Measurements from ENCODE around the gene PDLIM7.
"Not testable (repeated sequence)": the region's sequence is repeated elsewhere in the genome, so short reads cannot be mapped to it uniquely, and the experiment has no call there.

Gene PDLIM7

GRCh38 chr5:177490311-177490991 lies 7.0 kb downstream of the PDLIM7 start:
- DNase-seq: no peak

- no peak for DNase-seq
Measured at GRCh38 chr5:177489119-177489716, 8.2 kb downstream of the PDLIM7 start.

GRCh38 chr5:177487975-177488374 lies 9.4 kb downstream of the PDLIM7 start:
- no peak for DNase-seq

DNA sequence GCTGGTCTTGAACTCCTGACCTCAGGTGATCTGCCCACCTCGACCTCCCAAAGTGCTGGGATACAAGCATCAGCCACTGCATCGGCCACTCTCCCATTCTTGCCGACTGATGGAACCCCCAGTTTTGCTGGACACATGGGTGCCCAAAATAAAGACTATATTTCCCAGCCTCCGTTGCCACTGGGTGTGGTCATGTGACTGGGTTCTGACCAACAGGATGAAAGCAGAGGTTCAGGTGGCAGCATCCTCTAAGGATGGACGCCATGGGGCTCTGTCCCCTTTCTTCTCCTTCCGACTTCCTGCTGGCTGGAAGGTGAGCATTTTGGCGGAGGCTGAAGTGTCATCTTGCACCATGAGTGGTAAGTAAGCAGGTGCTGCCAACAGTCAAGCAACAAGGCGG lies 10.3 kb downstream of the PDLIM7 start:
- DNase-seq: no peak

GRCh38 chr5:177486256-177486655 lies 11.1 kb downstream of the PDLIM7 start:
- no peak for DNase-seq

DNA sequence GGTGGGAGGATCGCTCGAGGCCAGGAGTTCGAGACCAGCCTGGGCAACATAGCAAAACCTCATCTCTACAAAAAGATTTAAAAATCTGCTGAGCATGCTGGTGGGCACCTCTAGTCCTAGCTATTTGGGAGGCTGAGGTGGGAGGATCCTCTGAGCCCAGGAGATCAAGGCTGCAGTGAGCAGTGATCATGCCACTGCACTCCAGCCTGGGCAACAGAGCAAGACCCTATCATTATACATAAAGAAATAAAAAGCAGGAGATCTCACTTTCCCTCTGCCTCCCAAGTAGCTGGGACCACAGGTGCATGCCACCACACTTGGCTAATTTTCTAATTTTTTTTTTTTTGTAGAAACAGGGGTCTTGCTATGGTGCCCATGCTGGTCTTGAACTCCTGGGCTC lies 11.7 kb downstream of the PDLIM7 start:
- not testable (repeated sequence) for DNase-seq

DNA sequence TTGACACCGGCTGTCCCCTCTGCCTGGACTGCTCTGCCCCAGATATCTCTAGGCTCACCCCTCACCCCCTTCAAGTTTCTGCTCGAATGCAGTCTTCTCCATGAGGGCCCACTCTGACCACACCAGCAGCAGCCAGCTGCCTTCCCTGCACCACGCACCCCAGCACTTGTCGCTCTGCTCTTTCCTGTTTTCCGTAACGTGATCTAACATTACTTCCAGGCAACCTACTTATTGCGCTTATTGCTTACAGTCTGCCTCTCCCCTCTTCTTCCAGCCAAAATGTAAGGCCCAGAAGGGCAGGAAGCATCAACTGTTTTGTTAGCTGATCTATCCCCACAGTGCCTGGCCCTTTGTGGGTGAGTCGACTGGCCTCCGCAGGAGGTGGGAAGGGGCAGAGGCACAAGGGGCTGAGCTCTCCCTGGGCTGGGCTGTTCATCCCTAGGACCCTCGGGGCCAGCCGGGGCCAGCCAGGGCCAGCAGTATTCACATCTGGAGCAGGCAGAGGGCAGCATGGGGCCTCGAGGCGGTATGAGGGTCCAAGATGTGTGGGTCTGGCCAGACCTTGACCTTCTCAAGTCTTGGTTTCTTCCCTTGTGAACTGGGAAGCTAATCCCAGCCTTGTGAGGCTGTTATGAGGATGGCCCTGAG lies 12.4 kb downstream of the PDLIM7 start:
- DNase-seq: no peak

GRCh38 chr5:177483994-177484901 lies 13.2 kb downstream of the PDLIM7 start:
- DNase-seq: no peak

DNA sequence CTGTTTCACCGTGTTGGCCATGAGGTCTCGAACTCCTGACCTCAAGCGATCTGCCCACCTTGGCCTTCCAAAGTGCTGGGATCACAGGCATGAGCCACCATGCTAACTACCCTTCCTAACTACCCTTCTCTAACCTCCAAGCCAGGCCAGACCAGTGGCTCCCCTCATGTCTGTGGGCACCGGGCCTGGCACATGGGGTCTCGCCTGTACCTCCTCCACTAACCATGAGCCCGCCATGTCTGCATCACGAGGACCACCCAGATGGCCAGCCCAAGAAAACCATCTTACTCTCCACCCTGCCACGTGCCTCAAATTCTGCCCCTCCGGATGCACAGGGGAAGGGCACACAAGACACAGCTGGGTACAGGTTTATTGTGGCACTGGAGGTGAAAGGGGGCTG lies 14.4 kb downstream of the PDLIM7 start:
- DNase-seq: no peak

- no peak for DNase-seq
Measured at GRCh38 chr5:177482359-177482795, 15.0 kb downstream of the PDLIM7 start.

- DNase-seq: no peak
Measured at GRCh38 chr5:177479774-177480173, 17.6 kb downstream of the PDLIM7 start.

DNA sequence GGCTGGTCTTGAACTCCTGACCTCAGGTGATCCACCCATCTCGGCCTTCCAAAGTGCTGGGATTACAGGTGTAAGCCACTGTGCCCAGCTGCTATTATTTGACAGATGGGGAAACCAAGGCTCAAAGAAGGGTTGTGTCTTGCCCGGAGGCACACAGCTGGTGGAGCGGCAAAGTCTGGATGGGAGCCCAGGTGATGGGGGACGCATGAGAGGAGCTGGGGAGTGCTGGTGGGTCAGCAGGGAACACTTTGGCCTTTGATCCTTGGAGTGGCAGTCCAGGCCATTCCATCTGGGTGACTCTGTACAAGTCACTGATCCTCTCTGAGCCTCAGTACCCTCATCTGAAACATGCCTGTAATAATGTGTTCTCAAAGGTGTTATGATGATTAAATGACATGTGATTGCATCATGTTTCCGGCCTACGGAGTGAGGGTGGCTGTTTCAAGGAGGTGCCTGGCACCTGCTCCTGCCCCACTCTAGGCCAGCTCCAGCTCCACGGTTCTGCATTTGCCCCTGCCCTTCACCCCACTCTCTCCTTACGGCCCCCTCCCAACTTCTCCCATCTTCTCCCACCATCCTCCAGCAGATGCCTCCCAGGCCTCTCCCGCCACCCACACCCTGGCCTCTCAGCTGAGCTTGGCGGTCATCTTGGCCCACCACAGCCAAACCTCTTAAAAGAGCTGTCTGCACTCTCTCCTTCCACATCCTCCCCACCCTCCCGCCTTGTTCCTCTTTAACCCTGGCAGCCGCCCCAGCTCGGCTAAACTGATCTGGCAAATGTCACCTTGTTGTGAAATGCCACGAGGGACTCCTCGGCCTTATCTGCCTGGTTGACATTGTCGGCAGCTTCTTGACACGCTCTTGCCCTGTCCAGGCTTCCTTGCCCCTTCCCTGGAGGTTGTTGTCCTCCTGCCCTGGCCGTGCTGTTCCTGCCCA lies 18.4 kb downstream of the PDLIM7 start:
- no peak for DNase-seq

GRCh38 chr5:177477701-177478477 lies 19.5 kb downstream of the PDLIM7 start:
- no peak for DNase-seq

GRCh38 chr5:177476531-177477233 lies 20.7 kb downstream of the PDLIM7 start:
- DNase-seq: no peak

- DNase-seq: no peak
Measured at GRCh38 chr5:177475563-177476427, 21.6 kb downstream of the PDLIM7 start.

GRCh38 chr5:177474846-177475562 lies 22.4 kb downstream of the PDLIM7 start:
- no peak for DNase-seq

- DNase-seq: no peak
Measured at GRCh38 chr5:177474002-177474476, 23.4 kb downstream of the PDLIM7 start.

GRCh38 chr5:177473443-177474001 lies 23.9 kb downstream of the PDLIM7 start, which contains the start of gene DBN1:
Gene DBN1 (minus strand): TSS chr5:177473634. CDS start chr5:177473521, 113 bp downstream.
- no peak for DNase-seq
